HepG2 (cell line): Measurements from ENCODE around the gene CD19. TPM values are rescaled to one million over a fixed set of nuclear protein-coding genes. Genes with fewer than 3 reads are reported as not detected.
A peak's percentile ranks its signal among the peaks of the same experiment; 100 is the strongest.

ENCODE experiments used
- BHLHE40 ChIP-seq: IDR thresholded peaks from 2 replicates; pipeline ENCODE4 v1.6.1; 2011; ENCODE audit warnings: low read length, improper control_type of control experiment
- EHMT2 ChIP-seq: fragments of 200-600 bp; sonication (generic); IDR thresholded peaks from 2 replicates; pipeline ENCODE4 v1.7.0; 2017; ENCODE audit warnings: antibody characterized with exemption, low read depth, low read length, borderline replicate concordance
- KLF9 ChIP-seq: IDR thresholded peaks from 2 replicates; pipeline ENCODE4 v1.6.1; 2016; ENCODE audit warnings: low read depth
- MAFF ChIP-seq: IDR thresholded peaks from 2 replicates; pipeline ENCODE4 v1.6.1; 2011; ENCODE audit warnings: low read depth, low read length, improper control_type of control experiment
- MZF1 ChIP-seq: sonication (generic); formaldehyde crosslinking; IDR thresholded peaks from 2 replicates; pipeline ENCODE4 v1.8.1; 2023; ENCODE audit warnings: mild to moderate bottlenecking, missing genetic modification reagents, borderline replicate concordance
- NR2F1 ChIP-seq, 2 experiments: fragments of 450-650 bp in 1 of 2; formaldehyde crosslinking in 1 of 2; IDR thresholded peaks; 2 replicates each; pipeline versions ENCODE4 v1.5.0 to v1.6.1; 2016 to 2020; ENCODE audit warnings: mild to moderate bottlenecking in 1 of 2, missing compliant biosample characterization in 1 of 2, missing genetic modification reagents in 1 of 2, moderate library complexity in 1 of 2
- RAD51 ChIP-seq: fragments of 450-650 bp; IDR thresholded peaks from 2 replicates; pipeline ENCODE4 v1.6.1; 2016; ENCODE audit warnings: borderline replicate concordance
- ZFP82 ChIP-seq: sonication (generic); formaldehyde crosslinking; IDR thresholded peaks from 2 replicates; pipeline ENCODE4 v1.5.1; 2020; ENCODE audit warnings: mild to moderate bottlenecking, missing genetic modification reagents, borderline replicate concordance
- ZMYM2 ChIP-seq: sonication (generic); formaldehyde crosslinking; IDR thresholded peaks from 2 replicates; pipeline ENCODE4 v1.8.0; 2022; ENCODE audit warnings: mild to moderate bottlenecking, missing genetic modification reagents
- ZNF569 ChIP-seq: sonication (generic); formaldehyde crosslinking; IDR thresholded peaks from 2 replicates; pipeline ENCODE4 v1.5.0; 2020; ENCODE audit warnings: mild to moderate bottlenecking, missing genetic modification reagents, moderate library complexity, borderline replicate concordance
- ZNF619 ChIP-seq: sonication (generic); formaldehyde crosslinking; IDR thresholded peaks from 2 replicates; pipeline ENCODE4 v1.4.0; 2020; ENCODE audit warnings: mild to moderate bottlenecking, missing genetic modification reagents
- ZNF672 ChIP-seq: sonication (generic); formaldehyde crosslinking; IDR thresholded peaks from 2 replicates; pipeline ENCODE4 v1.8.1; 2022; ENCODE audit warnings: missing genetic modification reagents
- ZNF839 ChIP-seq: sonication (generic); formaldehyde crosslinking; IDR thresholded peaks from 2 replicates; pipeline ENCODE4 v1.4.0; 2020; ENCODE audit warnings: missing genetic modification reagents, mild to moderate bottlenecking, borderline replicate concordance
- polyA plus RNA-seq, 8 experiments: library from polyadenylated mRNA; depleted of rRNA in 3 of 8; stranded (reverse) in 7 of 8; unstranded in 1 of 8; fragments of >200 nt; fragmentation: Illumina TruSeq in 4 of 8; extraction: Trizol in 4 of 8; gene quantifications; 2 replicates each; pipeline versions ENCODE4 v1.2.1 to v1.2.3, GENCODE V29; 2011 to 2016; ENCODE audit warnings: low read depth in 4 of 8, missing spikeins in 1 of 8, mixed read lengths in 1 of 8; ENCODE audit not compliant: insufficient read depth in 1 of 8
- total RNA-seq, 5 experiments: library from RNA; depleted of rRNA; stranded (reverse); fragments of >200 nt; fragmentation: Illumina TruSeq; extraction: Trizol; gene quantifications; 2 replicates each; pipeline ENCODE4 v1.2.3, GENCODE V29; 2016; ENCODE audit warnings: low read depth in 1 of 5
- TF ChIP-seq, protein P1 (sequence below): sonication (generic); formaldehyde crosslinking; IDR thresholded peaks from 2 replicates; pipeline ENCODE4 v1.5.0; 2020; ENCODE audit warnings: mild to moderate bottlenecking, missing genetic modification reagents
- TF ChIP-seq, protein P2 (sequence below), 2 experiments: fragments of 450-650 bp in 1 of 2; sonication (generic) in 1 of 2; formaldehyde crosslinking in 1 of 2; IDR thresholded peaks; 2 replicates each; pipeline versions ENCODE4 v1.6.1 to v1.8.0; 2016 to 2022; ENCODE audit warnings: antibody characterized with exemption in 1 of 2, mild to moderate bottlenecking in 1 of 2, missing genetic modification reagents in 1 of 2
- TF ChIP-seq, protein P3 (sequence below): sonication (generic); formaldehyde crosslinking; IDR thresholded peaks from 2 replicates; pipeline ENCODE4 v1.8.1; 2023; ENCODE audit warnings: missing genetic modification reagents, mild to moderate bottlenecking, borderline replicate concordance

CD19 gene
- total and polyA plus RNA-seq, 2 of the 13 experiments (the other 11 are each of a cell fraction or from before 2014, with no cell fraction given), result 0.55 to 1.1 TPM

DNA sequence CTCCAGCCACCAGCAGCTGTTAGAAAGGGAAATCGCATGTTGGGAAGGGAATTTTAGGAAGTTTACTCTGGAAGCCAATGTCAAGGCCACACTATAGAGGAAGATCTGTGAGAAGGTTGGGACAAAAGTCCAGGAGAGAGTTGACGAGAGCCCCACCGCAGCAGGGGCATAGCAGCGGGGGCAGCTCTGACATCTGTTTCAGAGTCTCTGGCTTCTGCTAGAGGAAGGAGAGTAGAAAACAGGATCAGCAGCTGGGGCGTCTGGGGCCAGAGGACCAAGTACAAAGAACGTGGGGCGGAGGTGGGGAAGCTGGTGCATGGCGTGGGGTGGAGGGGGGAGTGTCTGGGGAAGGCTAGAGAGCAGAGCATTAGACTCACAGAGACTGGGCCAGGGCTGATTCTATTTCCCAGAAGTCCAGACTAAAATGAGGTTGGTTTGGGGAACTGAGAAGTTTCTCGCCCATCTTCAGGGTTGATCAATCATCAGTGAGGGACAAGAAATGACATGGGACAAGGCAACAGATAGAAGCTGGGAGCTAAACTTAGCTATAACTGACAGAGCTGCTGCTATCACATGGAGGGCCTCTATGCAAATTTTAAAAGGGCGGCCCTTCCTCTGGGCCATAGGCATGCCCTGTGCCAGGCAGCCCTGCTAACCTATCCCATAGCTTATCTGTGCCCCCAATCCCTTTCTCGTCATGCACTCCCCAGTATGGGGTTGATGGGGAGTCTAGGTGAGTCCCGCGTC lies 7.9 kb upstream of the CD19 start (continued):
- TF ChIP-seq KLF9 (CRISPR knock-in tag) (peak; percentile 20), ZFP82 (CRISPR knock-in tag) (no peak), ZNF619 (no peak), ZNF672 (CRISPR knock-in tag) (no peak), ZNF569 (CRISPR knock-in tag) (no peak), ZMYM2 (CRISPR knock-in tag) (no peak), ZNF839 (CRISPR knock-in tag) (no peak), BHLHE40 (no peak), MZF1 (CRISPR knock-in tag) (no peak), MAFF (no peak), RAD51 (no peak), NR2F1 (CRISPR knock-in tag; IDR thresholded peaks at IDR 0.05) (no peak), EHMT2 (no peak)
- TF ChIP-seq, protein P1, sequence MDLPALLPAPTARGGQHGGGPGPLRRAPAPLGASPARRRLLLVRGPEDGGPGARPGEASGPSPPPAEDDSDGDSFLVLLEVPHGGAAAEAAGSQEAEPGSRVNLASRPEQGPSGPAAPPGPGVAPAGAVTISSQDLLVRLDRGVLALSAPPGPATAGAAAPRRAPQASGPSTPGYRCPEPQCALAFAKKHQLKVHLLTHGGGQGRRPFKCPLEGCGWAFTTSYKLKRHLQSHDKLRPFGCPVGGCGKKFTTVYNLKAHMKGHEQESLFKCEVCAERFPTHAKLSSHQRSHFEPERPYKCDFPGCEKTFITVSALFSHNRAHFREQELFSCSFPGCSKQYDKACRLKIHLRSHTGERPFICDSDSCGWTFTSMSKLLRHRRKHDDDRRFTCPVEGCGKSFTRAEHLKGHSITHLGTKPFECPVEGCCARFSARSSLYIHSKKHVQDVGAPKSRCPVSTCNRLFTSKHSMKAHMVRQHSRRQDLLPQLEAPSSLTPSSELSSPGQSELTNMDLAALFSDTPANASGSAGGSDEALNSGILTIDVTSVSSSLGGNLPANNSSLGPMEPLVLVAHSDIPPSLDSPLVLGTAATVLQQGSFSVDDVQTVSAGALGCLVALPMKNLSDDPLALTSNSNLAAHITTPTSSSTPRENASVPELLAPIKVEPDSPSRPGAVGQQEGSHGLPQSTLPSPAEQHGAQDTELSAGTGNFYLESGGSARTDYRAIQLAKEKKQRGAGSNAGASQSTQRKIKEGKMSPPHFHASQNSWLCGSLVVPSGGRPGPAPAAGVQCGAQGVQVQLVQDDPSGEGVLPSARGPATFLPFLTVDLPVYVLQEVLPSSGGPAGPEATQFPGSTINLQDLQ (CRISPR knock-in tag), result no peak
- TF ChIP-seq, protein P2, sequence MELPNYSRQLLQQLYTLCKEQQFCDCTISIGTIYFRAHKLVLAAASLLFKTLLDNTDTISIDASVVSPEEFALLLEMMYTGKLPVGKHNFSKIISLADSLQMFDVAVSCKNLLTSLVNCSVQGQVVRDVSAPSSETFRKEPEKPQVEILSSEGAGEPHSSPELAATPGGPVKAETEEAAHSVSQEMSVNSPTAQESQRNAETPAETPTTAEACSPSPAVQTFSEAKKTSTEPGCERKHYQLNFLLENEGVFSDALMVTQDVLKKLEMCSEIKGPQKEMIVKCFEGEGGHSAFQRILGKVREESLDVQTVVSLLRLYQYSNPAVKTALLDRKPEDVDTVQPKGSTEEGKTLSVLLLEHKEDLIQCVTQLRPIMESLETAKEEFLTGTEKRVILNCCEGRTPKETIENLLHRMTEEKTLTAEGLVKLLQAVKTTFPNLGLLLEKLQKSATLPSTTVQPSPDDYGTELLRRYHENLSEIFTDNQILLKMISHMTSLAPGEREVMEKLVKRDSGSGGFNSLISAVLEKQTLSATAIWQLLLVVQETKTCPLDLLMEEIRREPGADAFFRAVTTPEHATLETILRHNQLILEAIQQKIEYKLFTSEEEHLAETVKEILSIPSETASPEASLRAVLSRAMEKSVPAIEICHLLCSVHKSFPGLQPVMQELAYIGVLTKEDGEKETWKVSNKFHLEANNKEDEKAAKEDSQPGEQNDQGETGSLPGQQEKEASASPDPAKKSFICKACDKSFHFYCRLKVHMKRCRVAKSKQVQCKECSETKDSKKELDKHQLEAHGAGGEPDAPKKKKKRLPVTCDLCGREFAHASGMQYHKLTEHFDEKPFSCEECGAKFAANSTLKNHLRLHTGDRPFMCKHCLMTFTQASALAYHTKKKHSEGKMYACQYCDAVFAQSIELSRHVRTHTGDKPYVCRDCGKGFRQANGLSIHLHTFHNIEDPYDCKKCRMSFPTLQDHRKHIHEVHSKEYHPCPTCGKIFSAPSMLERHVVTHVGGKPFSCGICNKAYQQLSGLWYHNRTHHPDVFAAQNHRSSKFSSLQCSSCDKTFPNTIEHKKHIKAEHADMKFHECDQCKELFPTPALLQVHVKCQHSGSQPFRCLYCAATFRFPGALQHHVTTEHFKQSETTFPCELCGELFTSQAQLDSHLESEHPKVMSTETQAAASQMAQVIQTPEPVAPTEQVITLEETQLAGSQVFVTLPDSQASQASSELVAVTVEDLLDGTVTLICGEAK (IDR thresholded peaks at IDR 0.05), result no peak
- TF ChIP-seq, protein P2 (CRISPR knock-in tag; IDR thresholded peaks at IDR 0.05), result peak; percentile 16; the same call in 1 of the 2 replicates
- TF ChIP-seq, protein P3, sequence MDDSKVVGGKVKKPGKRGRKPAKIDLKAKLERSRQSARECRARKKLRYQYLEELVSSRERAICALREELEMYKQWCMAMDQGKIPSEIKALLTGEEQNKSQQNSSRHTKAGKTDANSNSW (CRISPR knock-in tag), result no peak; the same call in 1 of the 2 replicates
